HG03139 (cell line): ENCODE results near the gene FMN2.

ENCODE experiments used
- ATAC-seq: cut with Tn5 transposase; IDR thresholded peaks from one replicate; pipeline ENCODE4 v1.9.1; 2021; ENCODE audit not compliant: unreplicated experiment

The FMN2 gene

DNA sequence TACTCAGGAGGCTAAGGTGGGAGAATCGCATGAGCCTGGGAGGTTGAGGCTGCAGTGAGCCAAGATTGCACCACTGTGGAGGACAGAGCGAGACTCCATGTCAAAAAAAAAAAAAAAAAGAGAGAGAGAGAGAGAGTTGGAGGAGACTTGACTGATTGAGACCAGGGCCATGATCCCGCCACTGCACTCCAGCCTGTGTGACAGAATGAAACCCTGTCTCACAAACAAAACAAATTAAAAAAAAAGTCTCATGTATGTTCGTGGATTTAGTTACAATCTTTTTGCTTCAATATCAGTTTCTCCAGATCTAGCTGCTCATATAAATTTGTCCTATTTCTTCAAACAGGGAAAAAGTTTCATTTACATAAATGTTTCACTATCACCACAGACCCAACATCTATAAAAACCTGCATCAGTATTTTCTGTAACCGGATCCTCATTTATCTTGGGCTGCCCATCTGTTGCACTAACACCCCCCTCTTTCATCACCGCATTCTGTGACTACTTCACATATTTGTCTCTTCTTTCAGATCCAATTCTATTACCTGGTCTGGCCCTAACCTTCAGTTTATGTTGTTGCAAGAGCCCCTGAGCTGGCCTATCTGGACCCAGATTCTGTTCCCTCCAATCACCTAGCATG, 393.2 kb downstream of the FMN2 start:
- ATAC-seq, result no peak

DNA sequence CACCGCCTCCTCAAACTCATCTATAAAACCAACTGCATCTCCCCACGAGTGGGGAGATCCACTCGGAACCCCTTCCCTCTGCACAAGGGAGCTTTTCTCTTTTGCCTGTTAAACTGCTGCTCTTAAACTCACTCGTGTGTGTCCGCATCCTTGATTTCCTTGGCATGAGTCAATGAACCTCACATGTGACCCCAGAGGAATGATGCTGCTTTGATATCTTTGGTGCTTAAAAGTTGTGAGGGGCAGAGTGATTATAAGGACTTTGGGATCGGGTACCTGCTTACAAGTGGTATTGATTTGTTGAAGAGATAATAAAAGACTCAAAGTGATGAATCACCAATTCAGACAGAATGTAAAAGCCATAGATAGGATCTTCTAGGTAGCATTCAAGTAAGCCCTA, 394.9 kb downstream of the FMN2 start:
- ATAC-seq, result no peak

DNA sequence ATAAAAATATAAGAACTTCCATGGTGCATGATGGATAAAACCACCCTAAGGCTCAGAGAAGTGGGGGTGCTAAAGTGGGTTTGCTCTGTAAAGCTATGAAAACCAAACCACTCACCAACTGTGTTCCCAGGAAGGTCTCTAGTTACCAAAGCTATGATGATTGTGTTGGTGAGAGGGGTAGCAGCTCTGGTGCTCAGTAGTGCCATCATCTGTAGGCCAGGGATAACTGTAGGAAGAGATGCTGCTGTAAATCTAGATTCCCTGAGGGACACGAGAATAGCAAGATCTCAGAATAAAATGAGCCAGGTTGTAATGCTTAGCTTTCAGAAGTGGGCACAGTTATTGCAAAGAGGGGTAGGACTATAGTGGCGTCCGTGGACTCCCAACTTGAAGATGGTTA, 395.8 kb downstream of the FMN2 start:
- no peak for ATAC-seq

DNA sequence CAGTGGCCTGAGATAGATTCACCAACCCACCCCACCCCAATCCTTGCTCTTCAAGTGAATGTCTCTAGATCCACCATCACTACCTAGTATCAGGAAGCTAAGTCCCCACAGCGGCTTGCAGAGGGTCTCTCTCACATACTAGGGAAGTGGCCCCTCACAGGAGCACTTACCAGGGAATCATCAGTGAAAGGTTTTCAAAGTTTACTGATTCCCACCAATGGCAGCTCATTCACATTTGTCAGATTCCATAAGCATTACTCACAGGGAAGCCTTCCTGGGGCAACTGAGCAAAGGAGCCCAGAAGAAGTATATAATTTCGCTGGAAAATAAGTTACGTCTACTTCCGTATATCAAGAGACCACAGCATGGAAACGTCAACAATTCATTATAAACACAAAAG, 399.5 kb downstream of the FMN2 start:
- no peak for ATAC-seq

DNA sequence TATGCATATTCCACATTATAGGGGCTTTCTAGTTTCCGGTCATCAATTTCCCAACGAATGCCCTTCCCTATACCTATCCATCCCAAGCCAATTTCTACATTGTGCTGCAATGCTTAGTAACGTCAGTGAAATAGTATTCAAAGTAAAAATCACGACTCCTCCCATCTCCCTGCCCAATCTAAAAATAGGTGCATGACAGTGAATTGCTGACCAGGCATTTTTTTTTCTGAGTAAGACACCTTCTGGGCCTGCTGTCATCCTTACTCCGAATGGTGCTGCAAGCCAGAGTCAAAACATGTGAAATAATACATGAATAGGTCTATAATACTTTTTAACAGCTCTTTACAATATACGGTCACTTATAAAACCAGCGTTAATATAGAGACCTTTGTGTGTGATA, 400.1 kb downstream of the FMN2 start:
- no peak for ATAC-seq

DNA sequence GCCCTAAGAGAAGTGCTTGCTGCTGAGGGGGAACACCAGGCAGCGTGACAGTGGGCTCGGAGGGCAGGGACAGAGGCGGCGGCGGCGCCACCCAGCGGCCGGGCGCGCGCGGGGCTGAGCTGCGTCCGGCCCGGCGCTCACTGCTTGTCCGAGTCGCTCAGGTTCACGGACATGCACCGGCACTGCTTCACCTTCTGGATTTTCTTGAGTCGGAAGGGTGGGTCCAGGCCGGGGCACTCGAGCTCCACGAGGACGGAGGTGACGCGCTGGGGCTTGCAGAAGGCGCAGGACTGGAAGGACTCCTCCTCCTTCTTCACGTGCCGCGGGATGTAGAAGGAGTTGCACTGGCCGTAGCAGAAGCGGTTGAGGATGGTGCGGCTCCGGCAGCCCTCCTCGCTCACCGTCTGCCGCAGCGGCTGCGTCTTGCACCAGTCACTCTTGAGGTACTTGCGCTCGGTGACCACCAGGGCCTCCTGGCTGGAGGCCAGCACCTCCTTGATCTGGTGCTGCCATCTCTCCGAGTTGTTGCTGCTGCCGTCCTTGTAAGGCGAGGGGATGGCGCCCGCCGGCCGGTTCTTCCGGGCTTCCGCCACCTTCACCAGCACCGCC, 401.3 kb downstream of the FMN2 start:
- no peak for ATAC-seq

DNA sequence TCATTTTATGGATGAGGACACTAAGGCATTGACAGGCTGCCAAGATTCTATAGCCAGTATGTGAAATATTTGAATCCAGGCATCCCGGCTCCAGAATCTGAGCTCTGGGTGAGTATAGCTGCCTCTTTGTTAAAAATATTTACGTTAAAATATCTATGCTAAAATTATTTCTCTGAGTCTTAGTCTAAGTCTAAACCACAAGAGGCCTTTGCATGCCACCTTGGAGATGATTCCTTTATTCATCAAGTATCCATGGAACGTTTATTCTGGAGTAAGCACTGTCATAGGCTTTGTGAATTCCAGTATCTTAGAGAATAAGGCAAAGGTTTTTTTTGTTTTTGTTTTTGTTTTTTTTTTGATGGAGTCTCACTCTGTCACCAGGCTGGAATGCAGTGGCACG, 403.9 kb downstream of the FMN2 start:
- no peak for ATAC-seq

DNA sequence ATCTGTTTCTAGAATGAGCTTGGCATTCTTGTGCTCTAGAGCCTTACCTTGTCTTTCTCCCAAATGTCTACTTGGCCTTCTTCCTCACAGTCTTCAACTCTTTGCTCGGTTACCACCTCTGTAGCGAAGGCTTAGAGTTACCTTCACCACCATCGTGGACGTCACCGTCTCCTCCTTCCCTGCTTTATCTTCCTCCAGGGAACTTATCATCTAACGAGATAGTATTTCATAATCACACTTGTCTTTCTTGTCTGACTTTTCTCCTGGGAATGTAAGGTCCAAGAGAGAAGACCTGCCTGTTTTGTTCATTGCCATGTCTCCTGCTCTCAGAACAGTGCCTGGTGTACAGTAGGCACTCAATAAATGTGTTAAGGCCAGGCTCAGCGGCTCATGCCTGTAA, 404.7 kb downstream of the FMN2 start:
- no peak for ATAC-seq

DNA sequence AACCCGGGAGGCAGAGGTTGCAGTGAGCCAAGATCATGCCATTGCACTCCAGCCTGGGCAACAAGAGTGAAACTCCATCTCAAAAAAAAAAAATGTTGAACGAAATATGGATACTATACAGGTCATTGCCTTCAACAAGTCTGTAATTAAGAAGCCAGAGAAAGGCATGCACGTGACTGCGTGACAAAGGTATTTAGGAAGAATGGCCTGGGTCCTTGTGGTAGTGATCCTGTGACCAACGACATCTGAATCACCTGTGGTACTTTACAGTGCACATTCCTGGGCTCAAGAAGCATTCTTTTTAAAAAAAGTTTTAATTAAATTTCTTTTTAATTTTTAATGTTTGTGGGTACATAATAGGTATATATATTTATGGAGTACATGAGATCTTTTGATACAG, 405.3 kb downstream of the FMN2 start:
- ATAC-seq, result no peak

DNA sequence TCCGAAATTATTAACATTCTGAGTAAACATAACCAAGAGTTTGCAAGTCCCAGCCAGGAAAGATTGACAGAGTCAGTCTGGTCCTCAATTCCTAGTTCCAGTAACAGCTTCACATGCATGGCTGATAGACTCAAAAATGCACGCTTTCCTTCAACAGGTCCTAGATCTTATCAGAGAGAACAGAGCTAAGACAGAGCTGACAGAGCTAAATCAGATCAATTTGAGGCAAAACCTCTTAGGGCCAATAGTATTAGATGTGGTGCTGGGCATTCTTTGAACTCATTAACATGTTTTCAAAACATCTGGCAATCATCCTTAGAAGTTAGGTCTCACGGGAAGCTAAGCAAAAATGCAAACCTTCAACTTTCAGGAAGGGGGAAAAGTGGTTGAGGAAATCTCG, 406.2 kb downstream of the FMN2 start:
- no peak for ATAC-seq

DNA sequence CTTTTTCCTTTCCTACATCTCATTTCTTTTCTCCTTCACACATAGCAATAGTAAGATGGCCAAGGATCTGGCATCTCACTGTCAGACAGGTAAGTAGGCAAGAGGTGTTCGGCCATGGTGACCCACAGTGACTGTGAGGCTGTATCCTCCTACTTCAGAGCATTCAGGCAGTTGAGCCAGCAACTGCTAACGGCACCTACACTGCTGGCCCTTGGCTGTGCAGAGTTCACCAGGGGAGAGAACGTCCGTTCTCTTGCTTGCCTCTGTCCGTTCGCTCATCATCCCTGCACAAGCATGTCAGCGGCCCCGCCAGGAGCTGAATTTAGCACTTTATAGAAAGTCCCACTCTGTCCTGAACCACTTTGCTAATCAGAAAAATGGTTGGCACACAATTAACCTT, 406.7 kb downstream of the FMN2 start:
- no peak for ATAC-seq

DNA sequence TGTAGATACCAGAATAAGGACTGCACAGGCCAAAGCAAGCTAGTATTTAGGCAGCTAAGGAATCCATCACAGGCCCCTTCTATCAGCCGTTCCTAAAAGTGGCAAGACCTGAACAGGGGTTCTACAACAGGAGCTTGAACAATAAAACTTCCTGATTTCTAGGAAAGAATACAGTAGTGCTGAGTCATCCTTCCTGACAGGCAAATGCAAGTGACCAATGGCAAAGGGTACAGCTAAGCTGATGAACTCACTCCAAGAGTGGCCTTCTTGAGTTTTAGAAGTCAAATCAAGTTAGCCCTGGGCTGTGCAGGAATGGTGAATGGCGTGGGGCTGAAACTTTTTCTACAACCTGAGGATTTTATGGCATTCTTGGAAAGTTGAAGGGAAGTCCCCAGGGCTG, 407.3 kb downstream of the FMN2 start:
- no peak for ATAC-seq

DNA sequence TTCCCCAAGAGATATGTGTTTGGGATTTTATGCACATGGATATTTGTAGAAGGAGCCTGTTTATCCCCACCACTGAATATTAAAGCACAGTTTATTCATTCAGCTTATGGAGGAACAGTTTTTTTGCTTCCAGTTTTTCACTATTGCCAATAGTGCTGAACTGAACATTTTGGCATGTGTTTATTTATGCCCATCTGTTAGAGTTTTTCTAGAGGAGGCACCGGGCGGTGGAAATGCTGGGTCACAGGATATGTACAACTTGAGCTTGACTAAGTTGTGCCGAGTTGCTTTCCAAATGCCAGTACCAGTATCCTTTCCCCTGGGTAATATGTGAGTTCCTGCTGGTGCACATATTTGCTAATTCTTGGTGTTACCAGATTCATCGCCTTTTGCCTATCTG, 409.0 kb downstream of the FMN2 start:
- ATAC-seq, result no peak

DNA sequence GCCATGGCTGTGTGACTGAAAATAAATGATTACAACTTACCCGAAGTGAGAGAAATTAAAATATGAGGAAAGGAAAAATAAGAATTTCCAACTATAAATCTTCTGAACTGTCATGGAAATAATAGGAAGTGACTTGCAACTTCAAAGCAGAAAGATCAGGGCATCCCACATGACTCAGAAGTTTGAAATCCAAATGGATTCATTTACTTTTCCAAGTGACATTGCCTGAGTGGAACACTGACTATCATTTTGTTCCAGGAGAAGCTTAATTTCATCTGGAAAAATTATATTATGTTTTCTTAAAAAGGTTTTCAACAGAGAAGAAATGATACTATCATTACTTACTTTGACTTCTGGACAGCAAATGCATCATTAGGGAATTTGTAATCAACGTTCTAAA, 409.4 kb downstream of the FMN2 start:
- no peak for ATAC-seq

DNA sequence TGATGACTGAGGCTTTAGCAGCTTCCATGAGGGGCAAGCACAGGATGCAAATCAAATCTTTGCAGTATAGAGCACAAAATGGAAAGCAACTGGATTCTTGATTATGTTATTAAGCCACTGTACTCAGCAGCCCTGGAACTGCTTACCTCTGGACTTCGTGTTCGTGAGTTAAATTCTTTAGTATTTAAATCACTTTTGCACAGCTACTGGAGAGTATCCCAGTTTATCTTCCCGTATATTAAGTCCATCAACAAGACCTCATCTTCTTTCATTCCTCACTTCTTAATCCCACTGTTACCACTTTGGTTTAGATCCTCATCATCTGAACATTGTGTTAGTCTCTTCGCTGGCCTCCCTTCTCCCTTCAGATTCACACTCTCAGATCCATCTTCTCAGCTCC, 411.4 kb downstream of the FMN2 start:
- ATAC-seq, result no peak

DNA sequence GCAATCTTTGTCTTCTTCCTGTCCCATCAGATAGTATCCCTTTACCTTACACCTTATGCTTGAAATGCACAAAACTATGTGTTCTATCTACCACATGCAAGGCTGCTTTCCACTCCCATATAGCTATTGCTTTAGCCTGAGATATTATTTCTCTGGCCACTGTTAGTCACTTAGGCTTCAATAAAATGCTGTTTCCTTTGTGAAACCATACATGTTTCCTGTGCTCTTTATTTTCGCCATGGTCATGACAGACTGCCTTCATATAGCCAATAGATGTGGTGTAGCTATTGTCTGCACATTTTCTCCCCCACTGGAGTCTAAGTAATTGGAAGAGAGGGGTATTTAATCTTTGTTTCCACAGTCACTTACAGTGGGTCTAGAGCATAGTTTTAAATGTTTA, 411.9 kb downstream of the FMN2 start:
- ATAC-seq, result no peak

DNA sequence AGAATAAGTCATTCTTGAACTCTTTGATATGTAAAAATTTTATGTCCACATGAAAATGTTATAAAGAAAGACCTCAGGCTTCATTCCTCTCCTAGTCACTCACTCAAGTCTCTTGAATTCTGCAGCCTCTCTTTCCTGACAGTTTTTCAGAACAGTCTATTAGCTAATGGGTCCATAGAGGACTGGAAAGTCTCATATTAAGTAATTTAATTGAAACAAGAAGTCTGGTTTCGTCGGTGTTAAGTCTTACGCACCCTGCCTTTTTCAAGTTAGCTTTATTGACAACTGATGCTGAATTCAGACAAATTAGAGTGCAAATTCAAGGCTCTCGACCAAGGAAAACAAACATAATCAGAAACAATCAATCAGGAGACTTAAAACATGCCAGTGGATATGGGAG, 414.5 kb downstream of the FMN2 start:
- ATAC-seq, result no peak

DNA sequence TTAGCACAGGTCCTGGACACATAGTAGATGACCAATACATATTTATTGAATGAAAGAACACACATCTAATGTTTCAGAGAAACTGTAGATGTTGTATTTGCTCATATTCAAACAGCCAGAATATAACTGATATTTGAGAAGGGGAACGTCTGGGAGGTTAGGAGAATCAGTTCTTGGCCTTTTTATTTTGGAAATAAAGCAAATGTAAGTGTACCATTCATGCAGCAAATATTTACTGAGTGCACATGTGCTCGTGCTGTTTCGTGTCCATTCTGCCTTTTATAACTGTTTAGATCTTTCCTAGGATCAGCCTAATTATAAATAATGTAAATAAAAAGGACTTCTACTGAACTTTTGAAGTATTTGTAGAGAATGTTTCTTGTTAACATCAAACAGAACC, 416.5 kb downstream of the FMN2 start:
- no peak for ATAC-seq

DNA sequence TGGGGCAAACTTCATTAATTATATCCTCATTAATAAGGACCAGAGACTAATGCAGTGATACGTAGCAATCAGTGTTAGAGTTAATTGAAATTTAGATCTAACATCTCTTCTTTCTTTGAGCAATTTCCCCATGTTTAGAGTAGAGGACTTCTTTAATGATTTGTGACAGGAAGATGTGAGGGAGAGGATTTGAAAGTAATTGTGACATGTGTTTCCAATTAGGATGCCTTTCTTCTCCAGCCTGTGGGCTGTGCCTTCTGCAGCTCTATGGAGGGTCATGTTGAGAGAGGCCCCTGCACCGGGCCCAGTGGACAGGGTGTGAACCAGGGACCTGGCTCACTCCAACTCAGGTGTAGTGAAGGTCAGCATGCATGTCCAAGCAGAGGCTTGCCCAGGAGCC, 417.3 kb downstream of the FMN2 start:
- no peak for ATAC-seq

DNA sequence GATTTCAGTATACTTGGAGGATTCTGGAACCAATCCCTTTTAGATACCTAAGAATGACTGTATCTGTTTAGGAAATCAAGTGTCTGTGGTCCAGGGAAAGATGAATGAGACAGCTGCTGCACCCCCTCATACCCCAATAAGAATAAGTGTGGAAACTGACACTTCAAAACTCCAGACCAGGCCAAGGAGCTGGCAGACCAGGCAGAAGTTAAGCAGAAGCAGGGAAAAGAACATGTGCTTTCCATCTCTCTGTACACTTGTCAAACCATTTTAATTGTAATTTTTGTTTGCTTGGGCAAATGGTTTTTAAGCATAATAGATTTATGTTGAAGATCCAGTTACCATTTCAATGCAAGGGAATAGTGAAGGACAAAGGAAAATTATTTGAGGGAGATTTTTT, 420.1 kb downstream of the FMN2 start:
- no peak for ATAC-seq

DNA sequence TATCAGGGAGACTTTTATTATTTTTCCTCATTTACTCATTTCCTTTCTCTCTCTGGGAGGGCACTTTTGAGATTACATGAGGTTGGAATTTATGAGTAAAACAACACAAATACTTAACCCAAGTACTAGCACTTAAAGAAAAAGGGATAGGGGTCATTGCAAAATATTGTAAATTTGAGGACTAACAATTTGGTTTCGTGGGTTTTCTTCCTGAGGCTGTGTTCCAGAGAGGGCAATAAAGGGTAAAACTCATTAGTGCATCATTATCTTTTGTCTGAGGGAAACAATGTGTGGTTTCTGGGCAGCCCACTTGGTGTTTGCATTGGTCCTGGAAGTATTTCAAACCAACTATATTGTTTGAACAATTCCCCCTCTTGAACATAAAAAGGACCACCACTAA, 423.8 kb downstream of the FMN2 start:
- no peak for ATAC-seq

DNA sequence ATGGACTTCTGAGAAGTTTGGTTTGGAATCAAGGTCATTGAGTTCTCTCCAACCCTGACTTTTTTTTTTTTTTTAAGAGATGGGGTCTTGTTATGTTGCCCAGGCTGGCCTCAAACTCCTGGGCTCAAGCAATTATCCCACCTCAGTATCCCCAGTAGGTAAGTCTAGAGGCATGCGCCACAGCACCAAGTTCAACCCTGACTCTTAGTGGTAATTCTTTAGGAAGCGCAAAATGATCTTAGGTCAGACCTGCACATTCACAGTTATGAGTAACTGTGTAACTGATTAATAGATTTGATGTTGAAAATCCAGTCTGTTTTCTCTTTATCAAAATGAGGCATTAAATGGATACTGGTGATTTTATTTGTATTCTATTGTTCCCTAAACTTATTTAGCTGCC, 424.4 kb downstream of the FMN2 start:
- ATAC-seq, result no peak

DNA sequence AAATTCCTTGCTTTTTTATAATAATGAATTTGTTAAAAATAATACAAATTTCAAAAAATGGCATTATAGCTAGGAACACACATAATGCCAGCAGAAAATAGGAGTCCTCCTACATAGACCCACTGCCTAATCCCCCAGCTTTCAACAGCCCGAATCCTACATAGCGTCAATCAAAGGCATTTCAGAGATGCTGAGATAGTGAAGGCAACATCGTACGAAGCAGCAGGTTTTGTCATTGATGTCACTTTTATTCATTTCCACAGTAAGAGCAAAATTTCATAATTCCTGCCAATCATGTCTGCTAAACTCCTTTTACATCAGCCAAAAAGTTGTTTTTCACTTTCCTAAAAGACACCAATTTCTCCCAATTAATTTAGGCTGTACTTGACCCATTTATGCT, 426.2 kb downstream of the FMN2 start:
- ATAC-seq, result no peak
